Right lobe of liver (tissue), 4 donors: ENCODE results near the gene JPT1.

Source experiments
- CTCF ChIP-seq, 4 donors: fragments of 200-600 bp in 3 of 4; fragments of 450-650 bp in 1 of 4; IDR thresholded peaks; one replicate each; pipeline versions ENCODE4 v1.5.1 to v1.8.0; 2016 to 2022; ENCODE audit warnings: antibody characterized with exemption in 4 of 4, mild to moderate bottlenecking in 2 of 4
- POLR2A ChIP-seq: fragments of 450-650 bp; IDR thresholded peaks from one replicate; pipeline ENCODE4 v1.6.1; 2017; ENCODE audit warnings: antibody characterized with exemption, mild to moderate bottlenecking
- donor health status: DM: no; HTN: no; CAD: no.
- donor health status: DM: no; HTN: no; CAD: no.
- donor health status: DM: no; HTN: yes; CAD: no.

- TF ChIP-seq CTCF (IDR thresholded peaks at IDR 0.05): no peak
- TF ChIP-seq POLR2A: no peak
Measured at GRCh38 chr17:75163074-75163473, 8.8 kb upstream of the JPT1 start.
